Left cardiac atrium (tissue), 4 donors: ENCODE measurements around the gene SHROOM1. TPM values are rescaled to one million over a fixed set of nuclear protein-coding genes. Genes with fewer than 3 reads are reported as not detected.
"Not testable (repeated sequence)": the region's sequence is repeated elsewhere in the genome, so short reads cannot be mapped to it uniquely, and the experiment has no call there.

Source experiments
- ATAC-seq, 2 donors: fragments of 200-7000 bp; cut with Tn5 transposase; one replicate each; pipeline ENCODE4 v1.9.1; 2020; ENCODE audit warnings: mild to moderate bottlenecking in 2 of 2, moderate library complexity in 2 of 2
- DNase-seq: peaks from one replicate; pipeline ENCODE4 v3.0.0-alpha.2; 2020
- intact Hi-C, 2 donors: fragments of 100-400 bp; cut with DNase I; formaldehyde crosslinking; loops; one replicate each; pipeline versions ENCODE4 v1.14.1 to v1.15.1; 2022 to 2023
- total RNA-seq, 2 donors: library from RNA; stranded (reverse); fragmentation: NEBNext Ultra II Directional; extraction: Animal tissue kit (Norgen Biotek cat#: 25700); gene quantifications; one replicate each; pipeline ENCODE4 v1.2.1, GENCODE V29; 2021
- donor health status: DM: no; HTN: yes; CAD: no.
- donor health status: DM: no; HTN: yes; CAD: no; lungs with severe emphysema.
- donor health status: DM: yes; HTN: yes; CAD: no.
- donor health status: Dilated cardiomyopathy.

Gene SHROOM1
- total RNA-seq, 2 donors from 2014 or later = 6.1 to 7.2 TPM

GRCh38 chr5:132813599-132814502 is 16.6 kb downstream of the SHROOM1 start:
- intact Hi-C loops = loop anchor here in 1 of 2 donors (10.0 kb wide), 1 partner anchor 59 kb away; no protein-coding TSS in a partner anchor
- ATAC-seq = peak; percentile 78 to 87
- peak; percentile 34 for DNase-seq

GRCh38 chr5:132812781-132813598 is 17.5 kb downstream of the SHROOM1 start, which contains the start of gene SOWAHA:
TSS of gene SOWAHA (plus strand) at chr5:132813302. CDS start at chr5:132813622, 320 bp downstream.
- DNase-seq (no peak), ATAC-seq (no peak)
- intact Hi-C loops = loop anchor here in 1 of 2 donors (10.0 kb wide), 1 partner anchor 58 kb away; no protein-coding TSS in a partner anchor

DNA sequence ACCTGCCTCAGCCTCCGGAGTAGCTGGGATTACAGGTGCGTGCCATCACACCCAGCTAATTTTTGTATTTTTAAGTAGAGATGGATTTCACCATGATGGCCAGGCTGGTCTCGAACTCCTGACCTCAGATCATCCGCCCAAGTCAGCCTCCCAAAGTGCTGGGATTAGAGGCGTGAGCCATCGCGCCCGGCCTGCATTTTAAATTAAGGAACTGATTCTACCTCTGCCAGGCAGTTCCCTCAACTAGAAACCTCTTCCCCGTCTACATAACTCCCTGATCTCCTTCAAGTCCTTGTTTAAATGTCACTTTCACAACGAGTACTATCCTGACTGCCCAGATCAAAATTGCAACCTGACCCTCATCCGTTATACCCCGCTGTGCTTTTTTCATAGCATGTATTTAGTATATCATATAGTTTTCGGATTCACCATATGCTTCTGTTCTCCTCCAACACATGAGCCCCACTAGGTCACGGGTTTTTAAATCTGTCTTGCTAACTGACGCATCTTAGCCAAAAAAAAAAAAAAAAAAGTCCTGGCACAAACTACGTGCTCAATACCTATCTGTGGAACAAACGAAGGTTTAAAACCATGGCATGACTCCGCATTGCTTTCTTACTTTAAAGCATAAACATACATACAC is 18.2 kb downstream of the SHROOM1 start:
- ATAC-seq (no peak), DNase-seq (no peak)
- intact Hi-C loops = loop anchor here in 1 of 2 donors (10.0 kb wide), 1 partner anchor 57 kb away; no protein-coding TSS in a partner anchor

- intact Hi-C loops = loop anchor here in 1 of 2 donors (10.0 kb wide), 1 partner anchor 56 kb away; no protein-coding TSS in a partner anchor
- ATAC-seq (no peak), DNase-seq (no peak)
Measured at GRCh38 chr5:132810605-132811004, 19.8 kb downstream of the SHROOM1 start.

DNA sequence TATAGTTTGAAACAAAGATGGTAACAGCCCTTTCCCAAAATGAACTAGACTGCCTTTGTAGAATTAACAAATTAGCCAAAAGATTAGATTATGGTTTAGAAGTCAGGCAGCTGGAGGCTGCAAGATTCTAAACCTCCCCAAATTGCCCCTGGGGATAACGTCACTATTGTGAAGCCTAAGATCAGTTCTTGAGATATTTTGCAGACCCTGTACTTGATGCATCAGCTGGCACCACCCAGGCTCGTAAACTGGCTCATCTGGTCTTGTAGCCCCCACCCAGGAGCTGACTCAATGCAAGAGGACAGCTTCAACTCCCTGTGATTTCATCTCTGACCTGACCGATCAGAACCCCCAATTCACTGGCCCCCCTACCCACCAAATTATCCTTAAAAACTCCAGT is 21.6 kb downstream of the SHROOM1 start:
- DNase-seq (no peak), ATAC-seq (no peak)
- intact Hi-C loops = loop anchor here in 1 of 2 donors (10.0 kb wide), 1 partner anchor 274 kb away; no protein-coding TSS in a partner anchor

GRCh38 chr5:132808448-132808847 is 22.0 kb downstream of the SHROOM1 start:
- intact Hi-C loops = loop anchor here in 1 of 2 donors (10.0 kb wide), 1 partner anchor 274 kb away; no protein-coding TSS in a partner anchor
- DNase-seq = no peak
- ATAC-seq = no peak

DNA sequence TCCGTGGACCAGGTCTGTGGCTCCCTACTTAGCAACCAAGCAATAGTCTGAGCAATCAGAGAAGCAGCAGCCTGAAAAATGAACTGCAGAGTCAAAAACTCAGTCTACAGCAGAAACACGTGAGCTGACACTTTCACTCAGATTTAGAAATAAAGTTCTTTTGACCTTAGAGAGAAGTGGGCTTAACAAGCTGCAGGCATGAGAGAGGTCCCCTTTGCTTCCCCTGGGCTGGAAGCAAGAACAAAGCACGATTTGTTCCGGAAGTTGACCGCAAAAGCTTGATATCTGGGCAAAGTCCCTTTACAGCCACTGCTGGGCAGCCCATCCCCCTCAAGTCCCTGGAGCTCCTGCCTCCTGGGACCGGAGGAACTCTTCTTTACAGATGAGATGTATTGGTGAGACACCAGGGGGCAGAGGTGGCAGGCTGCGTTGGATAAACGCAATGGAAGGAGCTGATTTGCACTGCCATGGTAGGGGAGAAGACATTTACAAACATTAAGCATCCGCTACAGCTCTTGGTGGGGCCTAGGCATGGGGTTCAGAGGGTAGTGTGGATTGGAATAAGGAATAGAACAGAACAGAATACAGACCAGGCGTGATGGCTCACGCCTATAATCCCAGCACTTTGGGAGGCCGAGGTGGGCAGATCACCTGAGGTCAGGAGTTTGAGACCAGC is 23.1 kb downstream of the SHROOM1 start:
- DNase-seq = no peak
- intact Hi-C loops = loop anchor here in 1 of 2 donors (10.0 kb wide), 1 partner anchor 272 kb away; no protein-coding TSS in a partner anchor
- no peak for ATAC-seq

GRCh38 chr5:132806804-132807162 is 23.7 kb downstream of the SHROOM1 start:
- DNase-seq, ATAC-seq: not testable (repeated sequence)
- intact Hi-C loops = loop anchor here in 1 of 2 donors (10.0 kb wide), 1 partner anchor 272 kb away; no protein-coding TSS in a partner anchor

- intact Hi-C loops = loop anchor here in 1 of 2 donors (10.0 kb wide), 1 partner anchor 271 kb away; no protein-coding TSS in a partner anchor
- ATAC-seq, DNase-seq: not testable (repeated sequence)
Measured at GRCh38 chr5:132805872-132806271, 24.6 kb downstream of the SHROOM1 start.

DNA sequence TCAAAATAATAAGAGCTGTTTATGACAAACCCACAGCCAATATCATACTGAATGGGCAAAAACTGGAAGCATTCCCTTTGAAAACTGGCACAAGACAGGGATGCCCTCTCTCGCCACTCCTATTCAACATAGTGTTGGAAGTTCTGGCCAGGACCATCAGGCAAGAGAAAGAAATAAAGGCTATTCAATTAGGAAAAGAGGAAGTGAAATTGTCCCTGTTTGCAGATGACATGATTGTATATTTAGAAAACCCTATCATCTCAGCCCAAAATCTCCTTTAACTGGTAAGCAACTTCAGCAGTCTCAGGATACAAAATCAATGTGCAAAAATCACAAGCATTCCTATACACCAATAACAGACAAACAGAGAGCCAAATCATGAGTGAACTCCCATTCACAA is 26.2 kb downstream of the SHROOM1 start:
- DNase-seq, ATAC-seq: not testable (repeated sequence)
- intact Hi-C loops = loop anchor here in 1 of 2 donors (10.0 kb wide), 1 partner anchor 269 kb away; no protein-coding TSS in a partner anchor

GRCh38 chr5:132802685-132803066 is 27.8 kb downstream of the SHROOM1 start:
- ATAC-seq, DNase-seq: not testable (repeated sequence)
- intact Hi-C loops = loop anchor here in 1 of 2 donors (10.0 kb wide), 1 partner anchor 268 kb away; no protein-coding TSS in a partner anchor

DNA sequence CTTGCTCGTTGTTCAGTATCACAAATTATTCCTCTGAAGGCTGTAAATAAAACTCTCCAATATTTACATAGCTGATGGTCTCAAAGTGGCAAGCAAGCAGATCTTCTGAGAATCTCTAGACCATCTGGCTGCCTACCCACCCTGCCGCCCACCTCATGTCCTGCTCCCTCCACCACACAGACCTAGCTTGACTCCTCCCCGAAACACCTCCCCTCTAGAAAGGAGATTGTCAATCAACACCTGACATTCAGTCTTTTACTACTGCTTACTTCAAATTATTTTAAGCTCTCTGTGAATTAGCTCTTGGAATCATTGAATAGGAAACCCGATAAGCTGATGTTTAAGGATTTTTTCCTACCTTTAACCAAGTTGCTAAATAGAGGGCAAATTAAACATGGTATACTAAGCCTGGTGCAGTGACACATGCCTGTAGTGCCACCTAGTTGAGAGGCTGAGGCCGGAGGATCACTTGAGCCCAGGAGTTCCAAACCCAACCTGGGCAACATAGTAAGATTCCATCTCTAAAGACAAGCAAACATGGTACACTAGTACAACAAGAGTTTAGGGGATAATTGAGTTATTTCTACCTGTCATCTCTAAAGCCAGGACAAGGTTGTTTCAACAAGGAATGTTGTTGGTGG is 28.3 kb downstream of the SHROOM1 start:
- intact Hi-C loops = loop anchor here in 1 of 2 donors (10.0 kb wide), 1 partner anchor 267 kb away; no protein-coding TSS in a partner anchor
- ATAC-seq (no peak), DNase-seq (no peak)

GRCh38 chr5:132800545-132800944 is 29.9 kb downstream of the SHROOM1 start:
- intact Hi-C loops = loop anchor here in 1 of 2 donors (10.0 kb wide), 1 partner anchor 266 kb away; no protein-coding TSS in a partner anchor
- DNase-seq (no peak), ATAC-seq (no peak)

GRCh38 chr5:132799392-132799791 is 31.1 kb downstream of the SHROOM1 start:
- intact Hi-C loops = no loop called here

DNA sequence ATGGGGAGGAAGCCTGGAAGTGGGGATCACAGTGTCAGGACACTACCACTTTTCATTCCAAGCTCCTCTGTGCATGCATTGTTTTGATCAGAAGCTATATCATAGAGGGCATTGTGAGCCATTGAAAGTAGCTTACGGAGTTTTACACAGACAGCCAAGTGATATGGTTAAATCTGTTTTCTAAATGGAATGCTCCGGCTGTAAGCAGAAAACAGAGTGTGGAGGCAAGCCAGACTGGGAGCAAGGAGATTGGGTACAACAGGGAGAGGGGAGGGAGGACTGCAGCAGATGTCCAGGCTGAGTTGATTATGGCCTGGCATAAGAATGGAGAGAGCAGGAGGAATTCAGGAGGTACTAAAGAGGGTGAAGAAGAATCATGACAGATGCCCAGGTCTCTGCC is 32.8 kb downstream of the SHROOM1 start:
- intact Hi-C loops = no loop called here
- DNase-seq (no peak), ATAC-seq (no peak)

More at GRCh38 chr5:132799392-132799791, 31.1 kb downstream of the SHROOM1 start:
- DNase-seq (no peak), ATAC-seq (no peak)

DNA sequence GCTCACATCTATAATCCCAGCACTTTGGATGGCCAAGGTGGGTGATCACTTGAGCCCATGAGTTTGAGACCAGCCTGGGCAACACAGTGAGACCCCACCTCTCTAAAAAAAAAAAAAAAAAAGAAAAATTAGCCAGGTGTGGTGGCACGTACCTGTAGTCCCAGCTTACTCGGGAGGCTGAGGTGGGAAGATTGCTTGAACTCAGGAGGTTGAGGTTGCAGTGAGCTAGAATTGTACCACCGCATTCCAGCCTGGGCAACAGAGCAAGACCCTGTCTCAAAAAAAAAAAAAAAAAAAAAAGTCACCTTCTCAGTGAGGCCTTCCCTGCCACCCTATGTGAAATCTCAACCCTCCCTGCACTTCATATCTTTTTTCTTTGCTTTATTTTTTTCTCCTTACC is 39.4 kb downstream of the SHROOM1 start:
- intact Hi-C loops = no loop called here
- no peak for ATAC-seq
- DNase-seq = no peak

DNA sequence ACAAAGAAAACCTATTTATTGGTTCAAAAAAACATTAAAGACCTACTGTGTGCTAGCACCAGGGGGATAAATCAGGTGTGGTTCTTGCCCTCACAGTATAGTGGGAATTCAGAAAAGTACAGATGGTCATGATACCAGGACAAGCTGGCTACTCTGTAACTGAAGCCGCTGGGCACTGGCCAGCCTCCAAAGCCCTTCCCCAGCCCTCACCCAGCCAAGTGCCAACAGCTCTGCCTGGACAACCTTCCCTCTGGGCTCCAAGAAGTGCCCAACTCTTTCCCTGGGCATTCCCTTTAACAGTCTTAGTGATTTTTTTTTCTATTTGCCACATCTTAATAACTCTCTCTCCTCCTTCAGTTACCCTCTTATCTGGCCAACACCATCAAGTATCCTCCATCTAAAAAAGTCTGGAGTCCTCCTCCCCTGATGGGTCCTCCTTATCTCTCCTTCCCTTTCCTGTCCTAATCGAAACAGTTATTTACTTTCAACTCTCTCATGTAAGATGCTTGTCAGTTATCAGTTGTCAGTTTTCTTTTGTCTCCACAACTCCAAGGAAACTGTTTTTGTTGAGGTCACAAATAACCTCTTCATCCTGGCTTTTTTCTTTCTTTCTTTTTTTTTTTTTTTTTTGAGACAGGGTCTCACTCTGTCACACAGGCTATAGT is 40.1 kb downstream of the SHROOM1 start:
- ATAC-seq = peak in 1 of 2 donors; percentile 48
- DNase-seq = no peak
- intact Hi-C loops = no loop called here
